Suppressor macrophage treated with lipopolysaccharide for 1 hour (primary cell): ENCODE results near the gene C2orf74.
"Not testable (repeated sequence)": the region's sequence is repeated elsewhere in the genome, so short reads cannot be mapped to it uniquely, and the experiment has no call there.

Source experiments
- DNase-seq, 3 donors: peaks; one replicate each; pipeline ENCODE4 v3.0.0-alpha.2; 2020 to 2022

Gene C2orf74

GRCh38 chr2:61175036-61175435 is 13.0 kb downstream of the C2orf74 start:
- DNase-seq: no peak

DNA sequence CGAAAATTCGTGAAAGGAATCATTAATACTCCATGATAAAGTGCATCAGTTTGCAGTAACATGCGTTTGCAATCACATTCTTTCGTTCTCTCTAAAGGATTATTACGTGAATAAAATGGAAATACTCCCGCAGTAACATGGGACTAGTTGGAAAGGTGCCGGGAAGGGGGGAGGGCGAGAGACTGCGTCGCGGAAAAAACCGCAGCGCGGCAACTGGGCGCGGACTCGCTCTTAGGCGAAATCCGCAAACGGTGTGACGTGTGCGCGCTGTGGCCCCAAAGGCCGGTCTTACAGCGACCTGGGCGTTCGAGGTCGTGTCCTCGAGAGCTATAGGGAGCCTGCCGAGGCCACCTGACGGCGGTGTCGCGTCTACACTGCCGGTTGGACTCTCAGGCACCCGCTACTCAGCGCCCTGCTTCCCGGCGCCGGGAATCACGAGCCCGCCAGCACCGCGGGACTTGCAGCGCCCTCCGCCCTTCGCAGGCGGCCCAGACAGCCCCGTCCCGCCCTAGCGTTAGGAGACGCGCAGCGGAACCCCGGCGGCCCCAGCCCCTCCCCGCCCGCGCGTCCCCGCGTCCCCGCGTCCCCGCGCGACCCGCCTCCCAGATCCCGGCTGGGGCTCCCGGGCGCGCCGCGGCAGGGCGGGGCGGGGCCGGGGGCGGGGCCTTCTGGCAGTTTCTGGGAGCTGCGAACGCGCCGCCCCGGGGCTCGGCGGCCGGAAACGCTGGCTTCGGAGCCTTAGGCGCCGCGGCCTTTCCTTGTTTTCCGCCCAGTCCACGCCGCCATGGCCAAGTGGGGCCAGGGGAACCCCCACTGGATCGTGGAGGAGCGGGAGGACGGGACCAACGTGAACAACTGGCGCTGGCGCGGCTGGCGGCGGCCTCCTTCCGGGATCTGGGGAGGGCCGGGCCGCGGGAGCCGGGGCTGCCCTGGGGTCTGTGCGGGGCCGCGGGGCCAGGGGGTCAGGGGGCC is 15.1 kb downstream of the C2orf74 start:
- DNase-seq: peak; percentile 94 to 99 (median 98)

DNA sequence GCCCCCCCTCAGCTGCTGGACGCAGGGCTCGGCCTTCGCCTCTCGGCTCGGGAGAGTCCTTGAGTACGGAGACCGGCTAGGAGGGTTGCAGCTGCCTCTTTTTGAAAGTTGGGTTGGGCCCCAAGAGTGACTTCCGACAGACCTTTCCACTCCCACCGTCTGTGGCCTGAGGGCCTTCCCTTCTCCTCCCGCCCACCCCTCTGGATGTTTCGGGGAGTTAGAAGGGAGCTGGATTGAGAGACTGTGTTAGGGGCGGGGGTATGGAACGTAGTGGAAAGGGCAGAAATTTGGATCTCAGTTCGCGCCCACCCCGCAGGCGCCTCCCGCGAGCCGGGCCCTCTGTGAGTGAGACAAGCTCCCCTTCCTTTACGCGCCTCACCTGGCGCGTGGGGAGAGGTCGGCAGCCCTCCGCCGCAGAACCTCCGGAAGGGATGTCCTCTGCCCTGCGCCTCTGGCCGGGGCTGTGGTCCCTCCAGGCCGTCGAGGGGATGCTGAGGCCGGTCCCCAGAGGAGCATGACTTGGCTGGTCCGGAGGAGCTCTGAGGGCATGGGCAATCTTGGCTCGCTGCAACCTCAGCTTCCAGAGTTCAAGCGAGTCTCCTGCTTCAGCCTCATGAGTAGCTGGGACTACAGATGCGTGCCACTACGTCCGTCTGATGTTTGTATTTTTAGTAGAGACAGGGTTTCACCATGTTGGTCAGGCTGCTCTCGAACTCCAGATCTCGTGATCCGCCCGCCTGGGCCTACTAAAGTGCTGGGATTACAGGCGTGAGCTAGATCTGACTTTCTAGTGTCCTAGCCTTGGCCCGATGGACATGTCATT is 15.9 kb downstream of the C2orf74 start:
- DNase-seq: peak; percentile 47 to 68 (median 49)

DNA sequence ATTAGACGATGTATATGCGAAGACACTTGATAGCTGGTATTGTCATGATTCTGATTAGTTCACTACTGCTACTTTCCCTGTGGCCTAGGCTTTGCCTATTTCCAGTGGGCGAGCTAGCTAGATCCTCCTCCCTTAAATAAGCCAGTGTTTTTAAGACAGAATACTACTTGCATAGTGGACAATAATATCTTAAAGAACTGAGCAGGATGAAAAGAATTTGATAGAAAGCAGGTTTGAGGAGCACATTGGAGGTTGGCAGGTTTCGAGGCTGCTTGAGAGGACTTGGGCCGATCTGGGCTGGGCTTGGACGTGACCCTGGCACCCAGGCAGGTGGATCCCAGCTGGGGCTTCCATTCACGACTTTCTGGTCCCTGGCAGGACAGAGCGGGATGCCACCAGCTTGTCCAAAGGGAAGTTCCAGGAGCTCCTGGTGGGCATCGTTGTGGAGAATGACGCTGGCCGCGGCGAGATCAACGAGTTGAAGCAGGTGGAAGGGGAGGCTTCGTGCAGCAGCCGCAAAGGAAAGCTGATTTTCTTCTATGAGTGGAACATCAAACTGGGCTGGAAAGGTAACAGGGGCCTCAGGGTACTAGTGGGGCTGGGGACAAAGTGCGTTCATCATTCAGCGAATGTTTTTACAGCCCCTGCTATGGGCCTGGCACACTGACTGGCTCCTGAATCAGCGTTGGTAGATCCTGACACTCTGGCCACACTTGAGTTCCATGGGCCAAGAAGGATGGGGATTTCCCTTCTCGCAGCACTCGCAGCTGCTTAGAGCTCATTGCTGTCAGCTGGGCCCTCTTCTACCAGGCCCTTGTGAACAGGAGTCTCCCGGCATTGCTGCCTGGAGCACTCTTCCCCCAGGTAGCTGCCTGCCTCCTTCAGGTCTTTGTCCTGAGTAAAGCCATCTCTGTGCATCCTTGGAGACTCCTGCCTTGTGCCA is 16.9 kb downstream of the C2orf74 start:
- peak in 1 of 3 donors; percentile 30 for DNase-seq

DNA sequence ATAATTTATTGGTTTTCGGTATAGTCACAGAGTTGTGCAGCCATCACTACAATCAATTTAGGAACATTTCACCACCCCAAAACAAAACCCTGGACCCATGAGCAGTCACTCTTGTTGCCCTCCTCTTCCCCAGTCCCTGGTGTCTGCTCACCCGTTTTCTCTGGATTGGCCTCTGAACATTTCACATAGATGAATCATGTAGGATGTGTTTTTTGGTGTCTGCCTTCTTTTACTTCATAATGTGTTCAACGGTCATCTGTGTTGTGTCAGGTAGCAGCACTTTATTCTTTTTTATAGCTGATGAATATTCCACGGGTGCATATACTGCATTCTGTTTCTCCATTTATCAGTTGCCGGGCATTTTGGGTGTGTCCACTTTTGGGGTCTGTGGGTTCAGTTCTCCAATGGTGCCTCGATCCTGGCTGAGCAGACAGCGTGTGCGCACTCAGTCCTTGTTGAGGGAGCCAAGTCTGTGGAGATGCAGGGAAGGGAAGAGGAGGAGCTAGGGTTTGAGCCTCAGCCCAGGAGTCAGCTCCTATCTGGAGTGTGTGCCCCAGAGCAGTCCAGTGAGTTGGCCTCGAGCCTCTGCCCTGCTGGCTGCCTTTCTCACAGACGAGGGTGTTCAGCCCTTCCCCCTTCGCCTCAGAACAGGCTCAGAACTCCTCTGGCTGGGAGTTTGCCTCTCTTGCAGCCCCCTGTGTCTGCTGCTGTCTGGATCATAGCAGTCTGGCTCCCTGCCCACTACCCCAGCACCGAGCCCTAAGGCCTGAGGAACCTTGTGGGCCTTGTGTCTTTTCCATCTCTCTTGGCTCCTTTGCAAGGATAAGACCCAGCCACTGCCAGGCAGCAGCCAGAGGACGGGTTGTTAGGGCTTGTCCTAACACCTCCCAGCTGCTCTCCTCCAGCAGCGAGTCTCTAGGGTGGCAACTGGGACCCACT is 18.0 kb downstream of the C2orf74 start:
- no peak for DNase-seq

GRCh38 chr2:61180686-61181085 is 18.7 kb downstream of the C2orf74 start:
- no peak for DNase-seq

- DNase-seq: no peak
Measured at GRCh38 chr2:61181382-61182058, 19.5 kb downstream of the C2orf74 start.

GRCh38 chr2:61182059-61182383 is 20.0 kb downstream of the C2orf74 start:
- DNase-seq: no peak

DNA sequence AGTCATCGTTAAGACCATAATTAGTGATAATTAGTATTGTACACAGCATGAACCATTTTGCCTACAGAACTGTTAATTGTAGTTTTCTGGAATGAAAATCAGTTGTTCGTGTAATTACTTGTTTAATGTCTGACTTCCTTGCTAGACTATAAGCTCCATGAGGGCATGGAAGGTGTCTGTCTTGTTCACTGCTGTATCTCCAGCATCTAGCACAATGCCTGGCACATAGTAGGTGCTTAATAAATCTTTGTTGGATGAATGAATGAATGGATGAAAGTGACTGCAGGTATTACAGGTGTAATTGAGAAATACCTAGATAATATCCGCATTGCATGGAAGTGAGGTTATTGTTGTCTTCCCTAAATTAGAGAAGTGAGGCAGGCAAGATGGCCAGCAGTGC is 21.8 kb downstream of the C2orf74 start:
- DNase-seq: no peak

DNA sequence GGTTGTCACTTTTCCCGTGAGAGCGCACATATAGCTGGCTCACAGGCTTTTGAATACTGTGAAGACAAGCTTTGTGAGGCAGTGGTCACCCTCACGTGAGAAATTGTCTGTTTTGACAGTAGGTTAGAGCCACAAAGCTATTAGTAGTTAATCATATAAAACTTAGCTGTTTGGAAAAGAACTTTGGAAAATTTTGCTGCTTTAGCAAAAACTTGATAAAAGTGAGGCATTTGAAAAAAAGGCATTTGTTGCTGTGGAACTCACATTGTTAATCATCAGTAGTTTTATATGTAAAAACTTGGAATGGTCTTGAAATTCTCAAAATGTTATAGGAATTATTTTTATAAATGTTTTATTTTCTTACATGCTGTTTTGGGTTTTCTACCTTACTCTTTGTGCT is 22.3 kb downstream of the C2orf74 start:
- no peak for DNase-seq

GRCh38 chr2:61185231-61185728 is 23.3 kb downstream of the C2orf74 start:
- no peak for DNase-seq

GRCh38 chr2:61187085-61187484 is 25.1 kb downstream of the C2orf74 start:
- DNase-seq: no peak

- DNase-seq: no peak
Measured at GRCh38 chr2:61193670-61194561, 31.9 kb downstream of the C2orf74 start.

DNA sequence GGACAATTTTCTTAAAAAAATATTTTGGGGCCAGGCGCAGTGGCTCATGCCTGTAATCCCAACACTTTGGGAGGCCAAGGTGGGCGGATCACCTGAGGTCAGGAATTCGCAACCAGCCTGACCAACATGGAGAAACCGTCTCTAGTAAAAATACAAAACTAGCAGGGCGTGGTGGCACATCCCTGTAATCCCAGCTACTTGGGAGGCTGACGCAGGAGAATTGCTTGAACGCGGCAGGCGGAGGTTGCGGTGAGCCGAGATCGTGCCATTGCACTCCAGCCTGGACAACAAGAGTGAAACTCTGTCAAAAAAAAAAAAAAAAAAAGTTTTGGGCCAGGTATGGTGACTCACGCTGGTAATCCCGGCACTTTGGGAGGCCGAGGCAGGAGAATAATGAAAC is 32.7 kb downstream of the C2orf74 start:
- not testable (repeated sequence) for DNase-seq

- DNase-seq: no peak
Measured at GRCh38 chr2:61196671-61197070, 34.7 kb downstream of the C2orf74 start.

GRCh38 chr2:61205132-61205531 is 43.1 kb downstream of the C2orf74 start:
- DNase-seq: no peak

- DNase-seq: peak; percentile 1 to 46 (median 38)
Measured at GRCh38 chr2:61210332-61210981, 48.5 kb downstream of the C2orf74 start.

- DNase-seq: no peak
Measured at GRCh38 chr2:61214171-61214570, 52.2 kb downstream of the C2orf74 start.
